HG03571 (cell line): ENCODE data around the gene INHBE.
"Not testable (repeated sequence)": the region's sequence is repeated elsewhere in the genome, so short reads cannot be mapped to it uniquely, and the experiment has no call there.

Experiments
- ATAC-seq: cut with Tn5 transposase; IDR thresholded peaks from one replicate; pipeline ENCODE4 v1.9.1; 2021; ENCODE audit not compliant: unreplicated experiment

INHBE gene

DNA sequence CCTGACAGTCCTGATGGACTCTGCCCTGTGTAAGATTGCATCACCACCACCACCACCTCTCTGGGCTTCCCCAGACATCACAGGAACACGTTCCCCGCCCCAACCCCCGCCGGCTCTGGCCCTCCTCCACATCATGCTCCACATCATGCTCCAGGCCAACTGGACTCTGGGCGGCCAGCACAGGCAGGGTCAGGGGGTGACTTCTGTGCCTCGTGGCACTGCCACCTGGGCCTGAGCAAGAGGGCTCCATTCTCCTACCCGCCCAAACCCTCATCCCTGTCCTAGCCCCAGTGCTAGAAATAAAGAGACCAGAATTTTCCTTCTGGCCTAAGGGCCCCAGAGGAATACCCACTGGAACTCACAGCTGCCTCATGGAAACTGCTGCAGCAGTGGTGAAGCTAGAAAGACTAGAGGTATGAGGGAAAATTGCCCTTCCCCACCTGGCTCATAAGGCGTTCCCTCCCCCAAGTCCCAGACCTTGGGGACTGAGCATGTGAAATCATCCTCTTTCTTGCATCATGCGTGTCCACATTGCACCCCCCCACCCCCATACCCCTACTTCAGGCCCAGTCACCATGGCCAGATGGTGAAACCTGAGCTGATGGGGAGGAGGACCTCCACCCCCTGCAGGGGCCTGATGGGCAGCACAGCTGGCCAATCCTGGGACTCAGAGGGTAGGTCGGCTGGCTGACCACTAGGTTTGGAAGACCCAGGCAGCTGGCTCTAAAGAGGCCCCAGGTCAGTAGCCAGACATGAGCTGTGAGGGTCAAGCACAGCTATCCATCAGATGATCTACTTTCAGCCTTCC is at the start of gene INHBE:
Gene INHBE (plus strand): TSS at position 742 of the 808 bp plus-strand sequence. CDS start 230 bp downstream, outside the sequence.
- no peak for ATAC-seq

- ATAC-seq = no peak
Observed at GRCh38 chr12:57410534-57410933, 44.6 kb upstream of the INHBE start.

GRCh38 chr12:57414160-57414559 is 40.9 kb upstream of the INHBE start:
- not testable (repeated sequence) for ATAC-seq

DNA sequence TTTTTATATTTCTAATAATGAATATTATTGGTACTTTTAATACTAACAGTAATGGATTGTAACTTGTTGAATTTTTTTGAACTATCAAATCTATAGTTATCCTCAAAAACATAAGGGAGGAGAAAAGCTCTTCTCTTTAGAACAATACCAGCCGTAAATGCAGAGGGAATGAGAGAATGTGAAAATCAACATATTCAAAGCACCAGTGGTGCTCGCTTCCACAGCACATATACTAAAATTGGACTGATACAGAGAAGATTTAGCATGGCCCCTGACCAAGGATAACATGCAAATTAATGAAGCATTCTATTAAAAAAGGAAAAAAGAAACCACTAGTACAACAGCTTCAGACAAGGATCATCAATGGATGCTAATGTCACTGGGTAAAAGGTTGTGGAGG is 40.0 kb upstream of the INHBE start:
- no peak for ATAC-seq

DNA sequence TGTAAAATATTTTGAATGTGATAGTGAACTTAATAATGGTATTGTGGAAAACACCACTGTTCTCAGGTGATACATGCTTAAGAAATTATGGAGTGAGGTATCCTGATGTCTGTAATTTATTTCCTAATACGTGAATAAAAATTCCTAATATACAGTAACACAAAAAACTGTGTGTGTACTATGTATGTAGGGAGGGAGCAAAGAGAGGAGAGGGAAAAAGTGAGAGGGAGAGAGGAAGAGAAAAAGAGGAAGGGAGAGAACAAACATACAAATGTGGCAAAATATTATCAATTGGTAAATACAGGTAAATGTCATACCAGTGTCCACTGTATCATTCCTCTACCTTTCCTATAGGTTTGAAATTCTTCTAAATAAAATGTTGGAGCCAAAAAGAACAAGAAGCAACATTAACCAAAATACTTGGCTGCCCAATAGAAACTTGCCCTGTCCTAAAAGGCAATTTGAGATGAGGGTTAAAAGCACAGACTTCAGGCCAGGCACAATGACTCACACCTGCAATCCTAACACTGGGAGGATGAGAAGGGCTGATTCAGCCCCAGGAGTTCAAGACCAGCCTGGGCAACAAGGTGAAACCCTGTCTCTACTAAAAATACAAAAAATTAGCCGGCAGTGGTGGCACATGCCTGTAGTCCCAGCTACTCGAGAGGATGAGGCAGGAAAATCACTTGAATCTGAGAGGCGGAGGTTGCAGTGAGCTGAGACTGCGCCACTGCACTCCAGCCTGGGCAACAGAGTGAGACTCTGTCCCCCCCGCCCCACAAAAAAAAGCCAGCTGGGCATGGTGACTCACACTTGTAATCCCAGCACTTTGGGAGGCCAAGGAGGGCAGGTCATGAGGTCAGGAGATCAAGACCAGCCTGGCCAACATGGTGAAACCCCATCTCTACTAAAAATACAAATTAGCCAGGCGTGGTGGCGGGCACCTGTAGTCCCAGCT is 38.8 kb upstream of the INHBE start:
- no peak for ATAC-seq

- no peak for ATAC-seq
Observed at GRCh38 chr12:57418255-57418654, 36.9 kb upstream of the INHBE start.

GRCh38 chr12:57419495-57419894 is 35.6 kb upstream of the INHBE start:
- ATAC-seq = no peak

DNA sequence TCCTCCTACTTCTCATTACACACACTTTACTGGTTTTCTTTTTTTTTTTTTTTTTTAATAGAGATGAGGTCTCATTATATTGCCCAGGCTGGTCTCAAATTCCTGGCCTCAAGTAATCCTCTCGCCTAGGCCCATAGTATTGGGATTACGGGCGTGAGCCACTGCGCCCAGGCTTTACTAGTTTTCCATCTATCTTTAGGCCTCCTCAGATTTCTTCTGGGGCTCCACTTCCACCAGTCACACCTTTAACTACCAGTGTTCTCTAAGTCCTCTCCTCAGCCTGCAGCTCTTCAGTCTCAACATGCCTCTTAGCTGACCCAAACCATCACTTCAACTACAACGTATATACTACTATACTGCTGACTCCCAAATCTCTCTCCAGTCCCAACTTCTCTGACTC is 34.6 kb upstream of the INHBE start:
- no peak for ATAC-seq

DNA sequence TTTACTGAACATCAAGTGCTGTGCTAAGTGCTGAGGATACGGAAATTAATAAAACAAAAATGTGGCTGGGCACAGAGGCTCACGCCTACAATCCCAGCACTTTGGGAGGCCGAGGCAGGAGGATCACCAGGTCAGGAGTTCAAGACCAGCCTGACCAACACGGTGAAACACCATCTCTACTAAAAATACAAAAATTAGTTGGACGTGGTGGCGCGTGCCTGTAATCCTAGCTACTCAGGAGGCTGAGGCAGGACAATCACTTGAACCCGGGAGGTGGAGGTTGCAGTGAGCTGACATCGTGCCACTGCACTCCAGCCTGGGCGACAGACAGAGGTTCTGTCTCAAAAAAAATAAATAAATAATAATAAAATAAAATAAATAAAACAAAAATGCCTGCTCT is 28.2 kb upstream of the INHBE start:
- not testable (repeated sequence) for ATAC-seq

DNA sequence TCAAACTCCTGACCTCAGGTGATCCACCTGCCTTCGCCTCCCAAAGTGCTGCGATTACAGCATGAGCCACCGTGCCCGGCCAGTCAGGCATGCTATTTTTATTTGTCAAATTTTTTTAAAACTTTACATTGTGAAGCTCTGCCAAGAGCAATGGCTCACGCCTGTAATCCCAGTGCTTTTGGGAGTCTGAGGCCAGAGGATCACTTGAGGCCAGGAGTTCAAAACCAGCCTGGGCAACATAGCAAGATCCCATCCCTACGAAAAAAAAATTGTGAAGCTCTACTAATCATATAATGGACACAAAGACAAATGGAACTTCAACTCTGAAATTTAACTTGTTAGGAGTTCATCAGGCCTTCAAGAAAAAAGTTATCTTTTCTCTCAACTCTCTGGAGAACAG is 26.1 kb upstream of the INHBE start:
- ATAC-seq = no peak

- ATAC-seq = no peak
Observed at GRCh38 chr12:57429473-57430111, 25.5 kb upstream of the INHBE start.

- peak; percentile 31 for ATAC-seq
Observed at GRCh38 chr12:57430112-57430930, 24.8 kb upstream of the INHBE start.

DNA sequence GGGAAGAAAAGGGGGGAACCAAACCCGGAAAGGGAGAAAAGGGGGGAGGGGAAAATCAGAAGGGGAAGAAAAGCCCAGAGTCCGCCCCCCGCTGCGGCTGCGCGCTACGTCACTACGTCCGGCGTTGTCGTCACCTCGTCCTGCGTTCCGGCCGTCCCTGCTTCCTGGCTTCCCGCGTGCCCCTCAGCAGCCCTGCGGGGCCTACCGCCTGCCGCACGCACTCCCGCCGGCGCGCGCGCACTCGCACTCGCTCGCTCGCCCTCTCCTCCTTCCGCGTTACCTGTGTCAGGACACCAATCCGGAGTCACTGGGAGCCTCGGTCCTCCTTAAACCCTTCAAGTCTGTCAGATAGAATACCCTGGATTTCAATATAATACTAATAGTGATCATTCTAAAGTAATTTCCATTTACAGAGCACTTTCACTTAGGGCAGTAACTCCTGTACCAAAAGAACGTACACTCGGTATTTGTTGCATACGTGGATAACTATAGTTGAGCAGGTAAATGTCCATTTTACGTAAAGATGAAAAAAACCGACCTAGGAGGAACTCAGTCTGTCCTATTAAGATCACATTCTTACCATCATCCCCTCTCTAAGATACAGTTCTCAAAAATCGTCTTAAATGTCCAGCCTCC is 24.1 kb upstream of the INHBE start, which contains the start of gene R3HDM2:
Gene R3HDM2 (minus strand): TSS at position 113 of the 636 bp plus-strand sequence. CDS start 120,615 bp downstream, outside the sequence.
- ATAC-seq = peak; percentile 94

- ATAC-seq = no peak
Observed at GRCh38 chr12:57431654-57432188, 23.4 kb upstream of the INHBE start.

DNA sequence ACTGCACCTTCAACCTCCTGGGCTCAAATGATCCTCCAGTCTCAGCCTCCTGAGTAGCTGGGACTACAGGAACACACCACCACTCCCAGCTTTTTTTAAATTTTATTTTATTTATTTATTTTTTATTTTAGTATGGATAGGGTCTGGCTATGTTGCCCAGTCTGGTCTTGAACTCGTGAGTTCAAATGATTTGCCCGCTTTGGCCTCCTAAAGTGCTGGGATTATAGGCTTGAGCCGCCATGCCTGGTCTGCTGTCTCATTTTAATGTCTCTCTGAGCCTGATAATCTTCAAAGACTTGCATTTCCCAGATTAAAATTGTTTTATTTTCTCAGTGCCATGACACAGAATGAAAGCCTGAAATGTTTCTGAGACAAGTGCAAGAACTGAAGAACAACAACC is 21.7 kb upstream of the INHBE start:
- ATAC-seq = no peak

GRCh38 chr12:57434517-57435223 is 20.4 kb upstream of the INHBE start, which contains the start of gene INHBC:
TSS of gene INHBC (plus strand) at chr12:57434784. CDS start at chr12:57434887, 103 bp downstream.
- no peak for ATAC-seq

DNA sequence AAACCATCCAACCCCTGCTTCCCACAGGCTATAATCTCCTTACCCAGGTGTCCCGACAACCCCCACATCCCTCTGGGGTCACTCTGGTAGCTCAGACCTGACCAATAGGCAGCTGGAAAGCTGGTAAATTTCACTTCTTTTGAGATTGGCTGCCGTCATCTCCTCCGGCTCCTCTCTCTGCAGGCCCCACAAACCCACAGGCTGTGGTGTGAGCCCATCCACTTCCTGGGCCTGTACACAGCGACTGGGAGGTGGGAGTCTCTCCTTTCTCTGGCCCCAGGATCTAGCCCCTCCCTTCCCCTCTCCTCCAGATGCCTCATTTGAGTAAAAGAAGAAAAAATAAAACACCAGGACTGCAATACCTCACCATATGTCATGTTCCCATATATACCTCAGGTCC is 19.8 kb upstream of the INHBE start:
- ATAC-seq = no peak

- no peak for ATAC-seq
Observed at GRCh38 chr12:57438400-57438799, 16.7 kb upstream of the INHBE start.

GRCh38 chr12:57439762-57440266 is 15.3 kb upstream of the INHBE start:
- no peak for ATAC-seq
